OCI-LY3 (cell line): ENCODE data around the gene CLK2.

Source experiments
- EZH2phosphoT487 ChIP-seq: fragments of 200-600 bp; shearing (Covaris generic); IDR thresholded peaks from 2 replicates; pipeline ENCODE4 v1.6.1; 2018; ENCODE audit warnings: antibody characterized with exemption, mixed run types, low read depth
- TF ChIP-seq, protein P1 (sequence below): fragments of 200-600, 300-600 bp; sonication (generic); IDR thresholded peaks from 2 replicates; pipeline ENCODE4 v1.5.1; 2014; ENCODE audit warnings: antibody characterized with exemption, low read length, low read depth

DNA sequence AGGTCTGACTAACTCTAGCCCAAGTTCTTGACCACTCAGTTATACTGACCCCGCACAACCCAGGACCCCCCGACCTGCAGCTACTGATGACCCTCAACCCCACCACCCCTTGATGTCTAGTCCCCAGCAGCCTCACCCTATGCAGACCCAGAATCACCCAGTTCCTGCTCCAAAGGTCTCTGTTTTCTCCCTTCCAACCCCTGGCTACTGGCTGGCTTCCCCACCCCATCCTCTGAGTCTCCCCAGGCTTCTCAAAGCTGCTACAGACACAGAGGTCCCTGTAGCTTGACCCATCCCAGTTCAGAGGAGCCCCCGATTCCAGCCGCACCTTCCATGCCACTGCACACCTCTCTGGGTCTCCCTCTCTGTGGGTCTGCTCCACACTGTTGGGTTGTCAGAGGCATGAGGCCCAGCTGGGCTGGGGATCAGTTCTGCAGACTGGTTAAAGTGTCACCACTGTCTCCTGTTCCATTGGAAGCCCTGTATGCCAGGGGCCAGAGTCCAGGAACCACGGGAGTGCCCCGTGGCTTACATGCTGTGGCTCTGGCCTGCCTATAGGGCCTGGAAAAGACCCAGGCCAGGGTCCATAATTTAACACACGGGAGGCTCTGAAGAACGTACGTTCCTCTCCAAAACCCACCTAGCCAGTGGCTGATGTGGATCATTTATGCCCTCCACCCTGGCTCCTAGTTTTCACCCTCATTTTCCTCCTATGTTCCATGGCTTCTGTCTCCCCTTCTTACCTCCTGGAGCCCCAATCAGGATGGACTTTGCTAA lies 27.4 kb upstream of the CLK2 start:
- TF ChIP-seq, protein P1, sequence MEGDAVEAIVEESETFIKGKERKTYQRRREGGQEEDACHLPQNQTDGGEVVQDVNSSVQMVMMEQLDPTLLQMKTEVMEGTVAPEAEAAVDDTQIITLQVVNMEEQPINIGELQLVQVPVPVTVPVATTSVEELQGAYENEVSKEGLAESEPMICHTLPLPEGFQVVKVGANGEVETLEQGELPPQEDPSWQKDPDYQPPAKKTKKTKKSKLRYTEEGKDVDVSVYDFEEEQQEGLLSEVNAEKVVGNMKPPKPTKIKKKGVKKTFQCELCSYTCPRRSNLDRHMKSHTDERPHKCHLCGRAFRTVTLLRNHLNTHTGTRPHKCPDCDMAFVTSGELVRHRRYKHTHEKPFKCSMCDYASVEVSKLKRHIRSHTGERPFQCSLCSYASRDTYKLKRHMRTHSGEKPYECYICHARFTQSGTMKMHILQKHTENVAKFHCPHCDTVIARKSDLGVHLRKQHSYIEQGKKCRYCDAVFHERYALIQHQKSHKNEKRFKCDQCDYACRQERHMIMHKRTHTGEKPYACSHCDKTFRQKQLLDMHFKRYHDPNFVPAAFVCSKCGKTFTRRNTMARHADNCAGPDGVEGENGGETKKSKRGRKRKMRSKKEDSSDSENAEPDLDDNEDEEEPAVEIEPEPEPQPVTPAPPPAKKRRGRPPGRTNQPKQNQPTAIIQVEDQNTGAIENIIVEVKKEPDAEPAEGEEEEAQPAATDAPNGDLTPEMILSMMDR: no peak
- no peak for TF ChIP-seq EZH2phosphoT487
